Brain microvascular endothelial cell (primary cell): Measurements from ENCODE around the gene VAC14.

Experiments used
- DNase-seq: peaks from one replicate; pipeline ENCODE4 v3.0.0-alpha.2; 2020
- H3K27ac ChIP-seq: fragments of 250-450 bp; sonication (Bioruptor Pico); 2 replicates; pipeline ENCODE4 v1.5.1; 2020; ENCODE audit warnings: mild to moderate bottlenecking, moderate library complexity
- H3K27me3 ChIP-seq: fragments of 250-450 bp; sonication (Bioruptor Pico); replicated peaks from 2 replicates; pipeline ENCODE4 v1.5.1; 2020; ENCODE audit warnings: mild to moderate bottlenecking
- H3K36me3 ChIP-seq: fragments of 250-450 bp; sonication (Bioruptor Pico); replicated peaks from 2 replicates; pipeline ENCODE4 v1.5.1; 2020; ENCODE audit warnings: mild to moderate bottlenecking
- H3K4me3 ChIP-seq: 2 replicates; pipeline ENCODE4 v1.5.1; 2011; ENCODE audit warnings: low read depth, mild to moderate bottlenecking, control low read depth, low read length, moderate library complexity
- CTCF ChIP-seq: IDR thresholded peaks from 2 replicates; pipeline ENCODE4 v1.5.1; 2011; ENCODE audit warnings: low read depth, mild to moderate bottlenecking, moderate library complexity, low read length, control low read depth, inconsistent platforms; ENCODE audit errors: missing control alignments
- in situ Hi-C: cut with HindIII; loops from 2 replicates; pipeline ENCODE4 v1.10.0; 2017; ENCODE audit warnings: low sequenced_read_pairs, low pct_ligation_motif_present

Gene VAC14

GRCh38 chr16:70697594-70698170 lies 103.3 kb downstream of the VAC14 start:
- in situ Hi-C loops = no loop called here
- no peaks in the 10 kb centered on the region for H3K27me3 ChIP-seq
- H3K27ac ChIP-seq = no peak overlapping the region
- DNase-seq = no peak
- peak; percentile 24 for TF ChIP-seq CTCF
- no peaks in the 10 kb centered on the region for H3K36me3 ChIP-seq
- H3K4me3 ChIP-seq = no peak overlapping the region

GRCh38 chr16:70696952-70697593 lies 103.9 kb downstream of the VAC14 start:
- in situ Hi-C loops = no loop called here
- Histone ChIP-seq H3K4me3 (no peak overlapping the region), H3K27ac (no peak overlapping the region), H3K27me3 (no peaks in the 10 kb centered on the region), H3K36me3 (no peaks in the 10 kb centered on the region)
- no peak for TF ChIP-seq CTCF
- no peak for DNase-seq

GRCh38 chr16:70696355-70696754 lies 104.6 kb downstream of the VAC14 start:
- Histone ChIP-seq H3K4me3 (no peak overlapping the region), H3K36me3 (no peaks in the 10 kb centered on the region), H3K27ac (no peak overlapping the region), H3K27me3 (no peaks in the 10 kb centered on the region)
- no peak for DNase-seq
- in situ Hi-C loops = no loop called here
- TF ChIP-seq CTCF = no peak

GRCh38 chr16:70695331-70696070 lies 105.5 kb downstream of the VAC14 start:
- H3K4me3 ChIP-seq = no peak overlapping the region
- DNase-seq = no peak
- no peaks in the 10 kb centered on the region for H3K36me3 ChIP-seq
- no peak overlapping the region for H3K27ac ChIP-seq
- TF ChIP-seq CTCF = no peak
- no peaks in the 10 kb centered on the region for H3K27me3 ChIP-seq
- in situ Hi-C loops = no loop called here

GRCh38 chr16:70694868-70695218 lies 106.1 kb downstream of the VAC14 start:
- Histone ChIP-seq H3K36me3 (no peaks in the 10 kb centered on the region), H3K4me3 (no peak overlapping the region), H3K27me3 (no peaks in the 10 kb centered on the region), H3K27ac (no peak overlapping the region)
- in situ Hi-C loops = no loop called here
- no peak for DNase-seq
- TF ChIP-seq CTCF = no peak
